GM18951 (cell line): ENCODE measurements around the gene ADAMTS4.
A peak's percentile ranks its signal among the peaks of the same experiment; 100 is the strongest.

Experiments used
- POLR2A ChIP-seq: IDR thresholded peaks from 4 replicates; pipeline ENCODE4 v1.6.1; 2011; ENCODE audit warnings: mild to moderate bottlenecking; ENCODE audit not compliant: insufficient read length, insufficient read depth; ENCODE audit errors: extremely low read depth
- in situ Hi-C: fragments of 300-500 bp; cut with MboI; formaldehyde crosslinking; loops from one replicate; pipeline ENCODE4 v1.12.0; 2022; ENCODE audit warnings: low sequenced_read_pairs, mixed read lengths, inconsistent platforms; ENCODE audit not compliant: unreplicated experiment

ADAMTS4 gene

DNA sequence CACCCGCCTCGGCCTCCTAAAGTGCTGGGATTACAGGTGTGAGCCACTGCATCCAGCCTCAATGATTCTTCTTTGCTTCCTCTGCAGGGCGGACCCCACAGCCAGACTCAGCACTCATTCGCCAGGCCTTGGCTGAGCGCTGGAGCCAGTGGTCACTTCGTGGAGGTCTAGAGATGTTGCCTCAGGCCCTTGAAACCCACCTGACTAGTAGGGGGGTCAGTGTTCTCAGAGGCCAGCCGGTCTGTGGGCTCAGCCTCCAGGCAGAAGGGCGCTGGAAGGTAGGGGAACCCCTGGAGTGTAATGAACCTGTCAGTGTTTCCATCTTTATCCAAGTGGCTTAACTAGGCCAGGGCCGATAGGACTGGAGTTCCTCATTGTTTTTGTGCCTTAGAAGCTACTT, 29.9 kb downstream of the ADAMTS4 start:
- in situ Hi-C loops = no loop called here
- TF ChIP-seq POLR2A = no peak

- no peak for TF ChIP-seq POLR2A
- in situ Hi-C loops = no loop called here
Observed at GRCh38 chr1:161166669-161167548, 31.9 kb downstream of the ADAMTS4 start.

DNA sequence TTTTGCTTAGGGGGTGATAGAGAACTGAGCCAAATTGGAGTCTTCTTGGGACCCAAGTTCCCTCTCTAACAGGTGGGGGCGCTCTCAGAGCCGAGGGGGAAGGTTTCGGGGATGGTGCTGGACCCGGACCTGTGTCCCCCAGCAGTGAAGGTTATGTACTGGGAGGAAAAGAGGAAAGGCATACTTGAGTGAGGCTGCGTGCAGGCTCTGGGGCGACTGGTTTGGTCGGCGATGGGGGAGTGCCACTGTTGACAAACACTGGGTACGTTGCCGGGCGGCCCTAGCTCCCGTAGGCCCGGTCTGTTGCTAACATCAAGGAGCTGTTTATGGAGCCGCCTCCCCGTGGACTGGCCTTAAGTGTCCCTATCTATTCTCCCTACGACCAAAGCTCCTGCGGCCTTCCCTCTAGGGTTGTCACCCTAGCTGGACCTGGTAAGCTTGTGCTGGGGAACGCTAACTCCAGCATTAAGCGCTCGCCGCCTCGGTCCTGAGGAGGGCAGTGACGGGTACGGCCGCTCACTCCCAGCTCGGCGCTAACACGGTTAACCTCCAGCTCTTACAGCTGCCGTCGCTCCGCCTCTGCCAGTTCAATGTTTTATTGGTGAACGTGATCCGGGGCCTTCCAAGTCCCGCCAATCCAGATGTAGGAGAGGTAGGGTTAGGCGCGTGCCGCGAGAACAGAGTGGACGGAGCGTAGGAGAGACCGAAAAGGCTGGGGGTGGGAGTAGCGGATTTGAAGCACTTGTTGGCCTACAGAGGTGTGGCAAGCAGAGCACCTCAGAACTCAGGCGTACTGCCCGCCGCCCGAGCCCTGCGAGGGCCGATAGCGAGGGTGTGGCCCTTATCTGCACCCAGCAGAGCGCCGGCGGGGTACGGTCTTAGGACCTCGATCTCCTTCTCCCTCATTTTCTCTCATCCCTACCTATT, 32.8 kb downstream of the ADAMTS4 start, which contains the start of gene PPOX:
Gene PPOX (plus strand): TSS at position 685 of the 927 bp plus-strand sequence. CDS start 422 bp downstream, outside the sequence.
- in situ Hi-C loops = no loop called here

DNA sequence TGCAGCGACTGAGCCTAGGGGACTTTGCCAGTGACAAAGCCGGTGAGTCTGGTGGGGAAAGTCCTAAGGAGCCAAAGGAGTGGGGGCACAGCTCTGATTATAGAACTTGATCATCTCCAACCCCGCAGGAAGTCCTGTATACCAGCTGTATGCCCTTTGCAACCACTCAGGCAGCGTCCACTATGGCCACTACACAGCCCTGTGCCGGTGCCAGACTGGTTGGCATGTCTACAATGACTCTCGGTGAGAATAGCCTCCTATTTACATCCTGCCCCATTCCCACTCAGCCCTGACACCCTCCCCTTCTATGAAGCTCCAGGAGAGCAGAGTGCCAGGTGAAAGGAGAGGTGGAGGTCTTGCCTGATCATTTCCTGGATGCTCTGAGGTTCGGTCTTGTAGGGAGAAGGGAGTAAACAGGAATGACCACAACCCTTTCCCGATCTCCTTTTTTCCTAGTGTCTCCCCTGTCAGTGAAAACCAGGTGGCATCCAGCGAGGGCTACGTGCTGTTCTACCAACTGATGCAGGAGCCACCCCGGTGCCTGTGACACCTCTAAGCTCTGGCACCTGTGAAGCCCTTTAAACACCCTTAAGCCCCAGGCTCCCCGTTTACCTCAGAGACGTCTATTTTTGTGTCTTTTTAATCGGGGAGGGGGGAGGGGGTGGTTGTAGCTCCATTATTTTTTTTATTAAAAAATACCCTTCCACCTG, 33.8 kb downstream of the ADAMTS4 start:
- in situ Hi-C loops = no loop called here
- no peak for TF ChIP-seq POLR2A

More for the DNA sequence above, 32.8 kb downstream of the ADAMTS4 start, which contains the start of gene PPOX:
- peak; percentile 85 for TF ChIP-seq POLR2A

- in situ Hi-C loops = no loop called here
- no peak for TF ChIP-seq POLR2A
Observed at GRCh38 chr1:161163793-161164192, 35.1 kb downstream of the ADAMTS4 start.

DNA sequence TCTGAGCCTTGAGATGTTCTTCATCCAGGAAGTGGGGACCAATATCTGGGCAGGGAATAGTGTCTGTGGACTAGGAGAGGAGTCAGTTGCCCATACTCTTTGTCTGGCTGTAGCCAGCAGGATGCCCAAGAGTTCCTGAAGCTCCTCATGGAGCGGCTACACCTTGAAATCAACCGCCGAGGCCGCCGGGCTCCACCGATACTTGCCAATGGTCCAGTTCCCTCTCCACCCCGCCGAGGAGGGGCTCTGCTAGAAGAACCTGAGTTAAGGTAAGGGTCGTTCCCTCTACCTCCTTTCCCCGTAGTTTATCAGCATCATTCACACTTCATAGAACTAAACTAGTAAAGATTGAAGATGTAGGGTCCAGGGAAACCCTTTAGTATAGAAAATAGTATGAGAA, 36.0 kb downstream of the ADAMTS4 start:
- no peak for TF ChIP-seq POLR2A
- in situ Hi-C loops = no loop called here

DNA sequence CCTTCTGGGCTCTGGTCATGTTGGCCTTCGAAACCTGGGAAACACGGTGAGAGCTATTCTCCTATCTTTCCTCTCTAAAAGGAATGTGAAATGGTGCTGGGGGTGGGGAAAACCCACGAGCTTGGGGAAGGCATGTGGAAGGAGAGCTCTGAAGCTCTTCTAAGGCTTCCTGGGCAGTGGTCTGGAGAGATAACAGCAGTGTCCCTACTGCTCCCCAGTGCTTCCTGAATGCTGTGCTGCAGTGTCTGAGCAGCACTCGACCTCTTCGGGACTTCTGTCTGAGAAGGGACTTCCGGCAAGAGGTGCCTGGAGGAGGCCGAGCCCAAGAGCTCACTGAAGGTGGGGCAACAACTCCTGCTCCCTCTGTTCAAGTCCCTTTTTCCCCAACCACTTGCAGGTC, 36.8 kb downstream of the ADAMTS4 start:
- in situ Hi-C loops = no loop called here

GRCh38 chr1:161161652-161162051, 37.2 kb downstream of the ADAMTS4 start:
- in situ Hi-C loops = no loop called here
- TF ChIP-seq POLR2A = no peak

More for the DNA sequence above, 36.8 kb downstream of the ADAMTS4 start:
- TF ChIP-seq POLR2A = no peak

GRCh38 chr1:161160671-161161145, 38.1 kb downstream of the ADAMTS4 start:
- in situ Hi-C loops = no loop called here
- TF ChIP-seq POLR2A = no peak

GRCh38 chr1:161159913-161160243, 39.0 kb downstream of the ADAMTS4 start:
- no peak for TF ChIP-seq POLR2A

DNA sequence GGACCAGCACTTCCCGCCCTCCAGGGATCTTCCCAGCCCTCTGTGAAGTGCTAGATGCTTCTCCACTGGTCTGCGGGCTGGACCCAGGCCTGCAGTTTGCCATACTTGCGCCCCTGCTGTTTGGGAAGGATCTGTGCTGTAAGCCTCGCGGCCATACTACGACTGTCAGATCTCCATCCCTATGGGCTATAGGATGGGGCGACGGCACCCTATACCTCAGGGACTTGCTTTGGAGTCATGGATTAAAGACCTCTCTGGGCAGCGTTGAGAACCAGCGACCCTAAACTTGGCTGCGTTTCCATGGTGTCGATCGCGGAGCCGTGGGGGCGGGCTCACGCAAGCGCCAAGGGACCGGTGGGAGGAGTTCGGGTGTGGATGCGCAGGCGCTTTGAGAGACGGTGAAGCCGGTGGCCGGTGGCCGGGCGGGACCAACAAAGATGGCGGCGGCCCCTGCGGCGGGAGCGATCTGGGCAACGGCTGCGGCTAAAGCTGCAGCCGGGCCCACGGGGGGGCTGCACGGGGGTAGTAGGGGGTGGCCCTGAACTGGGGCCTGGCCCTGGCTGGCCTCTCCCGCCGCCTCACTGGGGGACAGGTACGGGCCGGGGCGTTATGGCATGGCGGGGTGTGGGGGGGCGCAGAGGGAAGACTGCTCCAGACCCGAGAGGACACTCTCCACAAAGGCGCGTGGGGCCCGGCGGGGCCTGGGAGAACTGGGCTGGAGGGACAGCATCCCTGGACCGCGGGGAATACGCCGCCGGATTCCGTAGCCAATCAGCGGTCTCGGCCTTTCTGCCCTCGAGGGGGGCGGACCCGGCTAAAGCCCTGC, 39.6 kb downstream of the ADAMTS4 start, which contains the start of gene USP21:
Gene USP21 (plus strand): TSS at position 414 of the 826 bp plus-strand sequence. CDS start 1,141 bp downstream, outside the sequence.
- TF ChIP-seq POLR2A = peak; percentile 82
- in situ Hi-C loops = no loop called here

More at GRCh38 chr1:161159913-161160243, 39.0 kb downstream of the ADAMTS4 start:
- in situ Hi-C loops = no loop called here
